T47D (cell line): ENCODE data around the gene KIAA0232.

ENCODE experiments used
- DNase-seq, 2 experiments: peaks; one replicate each; pipeline versions ENCODE4 v3.0.0 to v3.0.0-alpha.2; 2011 to 2012; ENCODE audit warnings: low read depth in 1 of 2, low spot score in 1 of 2
- JUND ChIP-seq: IDR thresholded peaks from 2 replicates; pipeline ENCODE4 v1.6.1; 2012; ENCODE audit warnings: low read depth
- in situ Hi-C: cut with HindIII; loops from 2 replicates; pipeline ENCODE4 v1.10.0; 2016; ENCODE audit warnings: low sequenced_read_pairs, low pct_unique_long_range_greater_than_20kb

KIAA0232 gene

GRCh38 chr4:6912441-6912840 is 129.9 kb downstream of the KIAA0232 start:
- no peak for DNase-seq
- in situ Hi-C loops: no loop called here
- no peak for TF ChIP-seq JUND

GRCh38 chr4:6913350-6913905 is 130.9 kb downstream of the KIAA0232 start:
- in situ Hi-C loops: no loop called here
- no peak for TF ChIP-seq JUND
- DNase-seq: no peak

GRCh38 chr4:6914448-6914847 is 131.9 kb downstream of the KIAA0232 start:
- TF ChIP-seq JUND: no peak
- in situ Hi-C loops: no loop called here

GRCh38 chr4:6915041-6916005 is 132.8 kb downstream of the KIAA0232 start:
- in situ Hi-C loops: no loop called here
- DNase-seq: no peak
- no peak for TF ChIP-seq JUND

More at GRCh38 chr4:6914448-6914847, 131.9 kb downstream of the KIAA0232 start:
- DNase-seq: no peak

- DNase-seq: no peak
- no peak for TF ChIP-seq JUND
- in situ Hi-C loops: no loop called here
Observed at GRCh38 chr4:6916069-6916586, 133.6 kb downstream of the KIAA0232 start.

GRCh38 chr4:6916587-6917460 is 134.3 kb downstream of the KIAA0232 start:
- TF ChIP-seq JUND: peak; percentile 69; the same call in 1 of the 2 replicates
- DNase-seq: peak in 1 of 2 experiments; percentile 82
- in situ Hi-C loops: no loop called here

- in situ Hi-C loops: no loop called here
- TF ChIP-seq JUND: no peak
- DNase-seq: peak in 1 of 2 experiments; percentile 65
Observed at GRCh38 chr4:6917461-6918271, 135.1 kb downstream of the KIAA0232 start.

GRCh38 chr4:6918338-6918737 is 135.8 kb downstream of the KIAA0232 start:
- in situ Hi-C loops: no loop called here
- DNase-seq: peak in 1 of 2 experiments; percentile 22
- TF ChIP-seq JUND: no peak

- in situ Hi-C loops: no loop called here
- no peak for TF ChIP-seq JUND
- DNase-seq: no peak
Observed at GRCh38 chr4:6920171-6920570, 137.6 kb downstream of the KIAA0232 start.

GRCh38 chr4:6923507-6923906 is 141.0 kb downstream of the KIAA0232 start:
- TF ChIP-seq JUND: no peak
- no peak for DNase-seq
- in situ Hi-C loops: no loop called here

- in situ Hi-C loops: no loop called here
- no peak for TF ChIP-seq JUND
- no peak for DNase-seq
Observed at GRCh38 chr4:6924361-6924779, 141.8 kb downstream of the KIAA0232 start.
